Amniotic stem cell (primary cell): ENCODE data around the gene CCDC69.
"Not testable (repeated sequence)": the region's sequence is repeated elsewhere in the genome, so short reads cannot be mapped to it uniquely, and the experiment has no call there.

Experiments used
- DNase-seq: peaks from one replicate; lab custom pipeline; 2025; lab: John Stamatoyannopoulos, UW

The CCDC69 gene

DNA sequence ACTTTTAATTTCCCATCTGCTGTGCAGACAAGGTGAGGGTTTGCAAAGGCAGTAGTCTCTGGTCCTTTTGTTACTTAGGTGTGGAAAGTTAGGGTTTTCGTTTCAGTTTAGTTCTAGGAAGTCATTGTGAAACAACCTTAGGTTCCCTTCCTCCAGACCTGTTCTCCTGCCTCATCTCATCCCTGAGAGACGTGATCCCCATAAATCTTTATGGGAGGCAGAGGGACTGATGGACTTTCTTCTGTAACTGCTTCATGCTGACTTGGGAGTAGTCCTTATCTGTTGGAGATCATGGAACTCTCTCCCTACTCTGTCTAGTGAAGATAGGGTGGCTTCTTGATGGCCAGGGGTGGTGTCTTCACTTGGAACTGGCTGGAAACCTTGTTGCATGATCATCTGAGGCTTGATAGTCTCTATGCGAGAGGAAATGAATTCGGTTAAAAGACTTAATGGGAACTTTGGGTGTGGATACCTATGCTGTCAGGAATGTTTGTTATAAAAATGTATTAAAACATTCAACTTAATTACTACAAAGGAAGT lies 21.9 kb upstream of the CCDC69 start:
- DNase-seq: no peak

DNA sequence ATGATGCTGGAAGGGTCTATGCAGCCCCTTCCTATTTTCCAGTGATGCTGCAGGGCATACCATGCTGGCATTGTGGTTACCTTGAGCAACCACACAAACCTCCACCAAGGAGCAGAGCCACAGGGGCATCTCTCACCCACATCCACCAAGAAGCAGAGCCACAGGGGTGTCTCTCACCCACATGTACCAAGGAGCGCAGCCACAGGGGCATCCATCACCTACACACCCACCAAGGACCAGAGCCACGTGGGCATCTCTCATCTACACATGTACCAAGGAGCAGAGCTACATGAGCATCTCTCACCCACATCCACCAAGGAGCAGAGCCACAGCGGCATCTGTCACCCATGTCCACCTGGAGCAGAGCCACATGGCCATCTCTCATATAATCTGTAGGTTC lies 20.3 kb upstream of the CCDC69 start:
- DNase-seq: no peak

GRCh38 chr5:151243564-151243963 lies 19.7 kb upstream of the CCDC69 start:
- no peak for DNase-seq

- DNase-seq: no peak
These were observed 19.2 kb upstream of the CCDC69 start for GRCh38 chr5:151243127-151243526.

DNA sequence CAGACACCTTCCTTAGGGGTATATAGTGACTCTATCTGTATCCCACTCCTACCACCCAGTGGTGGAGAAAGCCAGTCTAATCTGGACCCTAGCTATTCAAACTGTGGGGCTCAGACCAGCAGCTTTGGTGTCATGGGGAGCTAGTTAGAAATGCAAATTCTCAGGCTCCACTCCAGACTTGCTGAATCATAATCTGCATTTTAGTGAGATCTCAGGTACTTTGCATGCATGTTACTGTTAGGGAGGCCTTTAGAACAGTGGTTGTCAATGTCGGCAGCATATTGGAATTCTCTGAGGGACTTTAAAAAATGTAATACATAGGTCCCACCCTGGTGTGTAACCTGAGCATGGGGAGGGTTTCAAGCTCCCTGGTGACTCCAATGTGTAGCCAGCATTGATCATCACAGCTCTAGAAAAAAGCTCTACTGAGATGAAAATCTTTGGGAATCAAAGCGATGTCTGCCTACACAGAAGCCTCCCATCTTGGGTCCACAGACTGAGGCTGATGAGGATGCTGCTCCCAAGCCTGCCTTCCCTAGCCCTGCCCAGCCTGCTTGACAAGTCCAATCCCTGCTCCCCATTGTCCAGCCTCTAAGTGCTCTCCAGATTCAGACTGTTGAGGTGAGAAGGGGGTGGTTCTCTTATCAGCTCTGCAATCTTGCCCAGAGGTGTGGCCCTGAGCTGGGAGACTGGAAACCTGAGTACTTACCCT lies 17.2 kb upstream of the CCDC69 start:
- no peak for DNase-seq

DNA sequence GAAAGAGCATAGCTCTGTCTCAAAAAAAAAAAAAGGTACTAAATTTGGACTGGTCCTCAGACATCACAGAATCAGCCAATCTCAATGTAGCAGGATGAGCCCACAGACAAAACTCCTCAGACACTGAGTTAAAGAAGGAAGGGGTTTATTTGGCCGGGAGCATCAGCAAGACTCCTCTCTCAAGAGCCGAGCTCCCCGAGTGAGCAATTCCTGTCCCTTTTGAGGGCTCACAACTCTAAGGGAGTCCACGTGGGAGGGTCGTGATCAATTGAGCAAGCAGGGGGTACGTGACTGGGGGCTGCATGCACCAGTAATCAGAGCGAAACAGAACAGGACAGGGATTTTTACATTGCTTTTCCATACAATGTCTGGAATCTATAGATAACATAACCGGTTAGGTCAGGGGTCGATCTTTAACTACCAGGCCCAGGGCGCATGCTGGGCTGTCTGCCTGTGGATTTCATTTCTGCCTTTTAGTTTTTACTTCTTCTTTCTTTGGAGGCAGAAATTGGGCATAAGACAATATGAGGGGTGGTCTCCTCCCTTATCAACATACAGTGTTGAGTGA lies 16.5 kb upstream of the CCDC69 start:
- not testable (repeated sequence) for DNase-seq

DNA sequence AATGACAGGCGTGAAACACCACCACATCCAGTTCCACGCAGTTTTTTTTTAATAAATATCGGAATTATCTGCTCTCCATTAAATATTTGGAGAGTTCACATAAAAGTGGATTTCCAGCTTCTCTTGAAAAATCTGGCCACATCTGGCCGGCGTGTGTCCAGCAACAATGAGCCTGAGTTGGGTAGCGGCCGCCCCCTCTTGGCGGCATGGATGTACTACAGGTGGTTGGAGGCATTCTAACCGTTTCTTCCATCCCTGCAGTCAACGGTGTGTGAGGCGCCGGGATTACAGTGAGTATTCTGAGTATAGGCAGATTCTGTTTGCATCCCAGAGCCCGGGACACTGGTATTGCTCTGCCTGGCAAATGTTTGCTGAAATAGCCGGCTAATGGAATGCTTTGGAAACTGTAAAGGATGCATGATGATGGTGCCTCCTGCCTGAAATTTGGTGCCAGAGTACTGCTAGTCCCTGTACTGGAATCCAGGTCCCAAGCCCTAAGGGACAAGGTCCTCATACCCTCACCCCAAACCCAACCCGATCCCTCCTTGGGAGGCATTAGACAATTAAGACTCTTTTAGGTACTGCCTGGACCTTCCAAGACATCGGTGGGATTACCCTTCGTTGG lies 15.5 kb upstream of the CCDC69 start:
- peak; percentile 20 for DNase-seq

DNA sequence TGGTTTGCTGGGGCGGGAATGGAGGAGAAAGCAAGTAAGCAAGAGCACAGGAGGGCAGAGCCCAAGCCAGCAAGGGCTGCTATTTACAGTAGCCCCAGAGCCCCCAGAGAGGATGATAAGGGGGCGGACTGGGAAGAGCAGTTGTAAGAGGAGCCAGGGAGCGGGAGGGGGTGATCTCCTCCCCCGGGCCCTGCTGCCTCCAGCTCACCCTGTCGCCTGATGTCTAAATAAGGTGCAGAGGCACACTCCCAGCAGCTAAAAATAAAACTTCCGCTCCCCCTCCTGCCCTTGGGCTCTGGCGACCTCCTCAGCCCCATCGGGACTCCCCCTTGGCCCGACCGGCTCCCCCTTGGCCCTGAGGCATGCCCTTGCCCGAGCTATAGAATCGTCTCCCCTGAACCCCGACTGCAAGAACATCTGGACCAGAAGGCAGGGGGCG lies 14.4 kb upstream of the CCDC69 start:
- no peak for DNase-seq

- DNase-seq: no peak
These were observed 13.8 kb upstream of the CCDC69 start for GRCh38 chr5:151237685-151238084.

- no peak for DNase-seq
These were observed 13.0 kb upstream of the CCDC69 start for GRCh38 chr5:151236888-151237287.

DNA sequence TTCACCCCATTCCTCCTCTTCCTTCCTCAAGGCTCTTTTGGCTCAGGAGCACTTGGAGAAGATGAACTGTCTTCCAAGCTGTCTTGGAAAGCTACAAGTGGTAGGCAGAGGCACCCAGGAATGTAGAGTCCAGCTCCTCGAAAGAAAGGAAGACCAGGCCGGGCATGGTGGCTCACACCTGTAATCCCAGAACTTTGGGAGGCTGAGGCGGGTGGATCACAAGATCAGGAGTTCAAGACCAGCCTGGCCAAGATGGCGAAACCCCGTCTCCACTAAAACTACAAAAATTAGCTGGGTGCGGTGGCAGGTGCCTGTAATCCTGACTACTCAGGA lies 11.3 kb upstream of the CCDC69 start:
- not testable (repeated sequence) for DNase-seq

GRCh38 chr5:151234476-151235238 lies 10.8 kb upstream of the CCDC69 start:
- DNase-seq: no peak

DNA sequence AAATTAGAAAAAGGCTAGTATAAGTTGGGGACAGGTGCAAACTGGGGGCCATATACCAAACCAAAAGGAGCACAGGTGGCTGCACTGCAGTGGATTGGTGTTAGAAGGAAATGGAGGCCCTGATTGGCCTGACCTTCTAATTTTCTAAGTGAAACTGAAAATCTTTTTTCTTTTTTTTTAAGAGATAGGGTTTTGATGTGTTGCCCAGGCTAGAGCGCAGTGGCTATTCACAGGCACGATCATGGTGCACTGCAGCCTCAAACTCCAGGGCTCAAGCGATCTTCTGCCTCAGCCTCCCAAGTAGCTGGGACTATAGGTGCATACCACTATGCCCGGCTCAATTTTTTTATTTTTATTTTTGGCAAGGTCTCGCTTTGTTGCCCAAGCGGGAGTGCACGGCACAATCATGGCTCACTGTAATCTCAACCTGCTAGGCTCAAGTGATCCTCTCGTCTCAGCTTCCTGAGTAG lies 9.8 kb upstream of the CCDC69 start:
- no peak for DNase-seq

GRCh38 chr5:151231359-151231758 lies 7.5 kb upstream of the CCDC69 start:
- no peak for DNase-seq

DNA sequence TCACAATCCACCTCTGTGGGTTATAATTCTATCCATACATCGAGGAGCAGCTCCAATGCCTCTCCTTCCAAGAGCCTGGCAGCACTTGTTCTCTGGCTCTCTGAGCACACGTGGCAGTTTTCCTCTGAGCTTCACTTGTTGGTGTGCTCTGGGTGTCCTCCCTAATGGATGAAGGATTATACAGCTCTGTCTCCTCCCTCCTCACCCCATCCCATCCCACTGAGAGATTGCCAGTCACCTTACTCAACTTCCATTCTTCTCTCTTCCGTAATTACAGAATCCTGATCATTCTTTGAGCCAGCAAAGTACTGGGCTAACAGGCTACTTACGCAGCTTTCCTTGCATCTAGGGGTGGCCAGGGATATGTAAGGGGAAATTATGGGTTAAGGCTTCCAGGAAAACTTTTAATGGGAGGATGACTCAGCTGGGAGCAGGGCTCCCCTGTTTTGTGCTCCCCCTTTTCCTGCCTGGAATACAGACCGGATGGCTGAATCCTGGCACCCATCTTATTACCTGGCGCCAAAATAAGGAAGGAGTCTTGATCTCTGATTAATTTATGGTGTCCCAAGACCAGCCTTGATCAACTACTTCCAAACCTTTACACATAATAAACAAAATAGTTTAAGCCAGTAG lies 6.3 kb upstream of the CCDC69 start:
- no peak for DNase-seq

DNA sequence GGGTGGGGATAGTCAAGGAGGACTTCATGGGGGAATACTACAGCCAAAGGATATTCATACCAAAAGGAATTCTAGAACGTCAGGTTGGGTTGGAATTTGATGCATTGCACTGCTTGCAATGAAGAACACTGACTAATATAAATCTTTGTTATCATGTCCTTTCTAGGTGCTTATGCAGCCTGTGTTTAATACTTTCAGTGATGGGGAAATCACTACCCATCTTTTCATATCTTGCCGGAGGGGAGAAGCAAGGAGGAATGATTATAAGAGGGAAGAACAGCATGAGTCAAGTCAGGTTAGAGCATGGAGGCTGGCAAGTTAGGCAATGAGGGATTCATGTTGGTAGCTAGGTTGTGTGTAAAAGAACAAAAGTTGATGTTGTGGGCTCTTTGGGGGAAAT lies 5.1 kb upstream of the CCDC69 start:
- no peak for DNase-seq

DNA sequence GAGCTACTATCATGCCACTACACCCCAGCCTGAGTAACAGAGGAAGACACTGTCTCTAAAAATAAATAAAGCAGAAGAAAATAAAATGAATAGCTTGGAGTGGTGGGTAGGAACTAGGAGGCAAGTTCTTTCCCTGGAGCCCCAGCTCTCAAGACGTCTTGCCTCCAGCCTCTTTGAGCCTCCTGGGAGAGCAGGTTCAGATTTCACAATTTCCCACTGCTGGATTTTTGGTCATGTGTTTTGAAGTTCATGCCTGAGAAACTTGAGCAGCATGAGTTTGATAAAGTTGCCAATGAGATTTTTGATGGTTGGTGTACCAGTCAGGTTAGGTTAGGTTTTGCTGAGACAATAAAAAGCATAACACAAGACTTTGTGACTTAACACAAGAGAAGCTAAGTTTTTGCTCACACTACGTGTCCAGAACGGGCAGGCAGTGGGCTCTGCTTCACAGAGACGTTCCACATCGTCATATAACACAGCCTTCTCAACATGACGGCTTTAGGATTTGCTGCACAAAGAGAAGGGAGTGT lies 4.1 kb upstream of the CCDC69 start:
- DNase-seq: no peak

GRCh38 chr5:151225475-151225874 lies 1.6 kb upstream of the CCDC69 start:
- DNase-seq: no peak

DNA sequence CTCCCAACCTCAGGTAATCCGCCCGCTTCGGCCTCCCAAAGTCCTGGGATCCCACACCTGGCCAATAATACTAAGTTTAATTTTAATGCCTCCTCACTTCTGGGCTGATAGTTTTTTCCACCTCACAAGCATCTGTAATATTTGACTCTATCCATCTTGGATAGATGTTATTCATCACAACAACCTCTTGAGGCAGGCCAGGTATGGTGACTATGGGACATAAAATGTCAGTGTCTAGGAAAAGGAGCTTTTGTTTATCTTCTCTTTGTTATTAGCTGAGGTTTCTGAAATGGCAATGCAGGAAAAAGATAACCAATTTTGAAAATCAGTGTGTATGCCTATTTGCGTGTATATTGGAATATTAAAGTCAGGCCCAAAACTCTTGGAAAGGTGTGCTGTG lies 1.2 kb upstream of the CCDC69 start:
- no peak for DNase-seq

GRCh38 chr5:151224372-151224771 lies 480 bp upstream of the CCDC69 start:
- no peak for DNase-seq

DNA sequence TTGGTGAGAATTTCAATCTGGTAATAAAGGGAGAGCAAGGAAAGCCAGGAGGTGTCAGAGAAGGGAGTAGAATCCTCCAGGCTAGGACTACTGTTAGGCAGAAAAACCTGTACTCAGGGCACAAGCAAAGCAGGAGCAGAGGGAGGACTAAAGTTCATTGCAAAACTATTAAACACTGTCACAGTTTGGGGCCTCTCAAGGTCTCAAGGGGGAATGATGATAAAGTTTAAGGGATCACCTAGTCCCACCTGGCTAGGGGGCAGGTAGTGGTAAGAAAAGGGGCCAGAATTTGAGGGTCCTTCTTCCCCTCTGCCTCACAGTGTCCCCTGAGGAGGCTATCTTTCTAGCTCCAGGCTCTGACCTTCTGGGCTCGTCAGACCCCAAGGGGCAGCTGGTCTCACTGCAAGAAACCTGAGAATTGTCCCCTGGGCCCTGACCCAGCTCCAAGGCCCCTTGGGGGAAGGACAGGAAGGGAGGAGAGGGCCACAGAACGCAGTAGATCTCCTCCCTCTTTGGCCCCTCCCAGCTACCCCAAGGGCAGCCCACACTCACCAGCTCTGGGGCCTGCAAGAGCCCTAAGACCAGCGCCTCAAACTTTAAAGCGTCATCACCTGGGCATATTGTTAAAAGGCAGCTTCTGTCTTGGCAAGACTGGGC lies 974 bp downstream of the CCDC69 start:
- no peak for DNase-seq
